SK-N-SH (cell line): Measurements from ENCODE around the gene IER3IP1. TPM values are rescaled to one million over a fixed set of nuclear protein-coding genes. Genes with fewer than 3 reads are reported as not detected.

Source experiments
- CTCF ChIA-PET: fragments of 300-600, 350-600 bp; formaldehyde crosslinking; extraction: SDS; loops from one replicate; lab custom pipeline; 2021; lab: Yijun Ruan, JAX
- POLR2A ChIA-PET: fragments of 350-600 bp; sonication (Branson Sonifier 250); formaldehyde crosslinking; extraction: SDS; loops from one replicate; lab custom pipeline; 2020; ENCODE audit warnings: antibody characterized with exemption, inconsistent platforms; lab: Yijun Ruan, JAX
- DNase-seq: peaks from one replicate; pipeline ENCODE4 v3.0.0; 2012
- H2AFZ ChIP-seq: fragments of 200-600 bp; sonication (generic); 2 replicates; pipeline ENCODE4 v1.8.1; 2016; ENCODE audit warnings: antibody characterized with exemption, mild to moderate bottlenecking, low read depth
- H3F3A ChIP-seq: fragments of 200-600 bp; sonication (generic); replicated peaks from 2 replicates; pipeline ENCODE3; 2016; ENCODE audit warnings: antibody characterized with exemption, mild to moderate bottlenecking; ENCODE audit not compliant: insufficient read depth
- H3K27ac ChIP-seq, 2 experiments: fragments of 200-500 bp in 1 of 2; fragments of 200-600 bp in 1 of 2; sonication (Bioruptor generic) in 1 of 2; sonication (generic), shearing (Covaris generic) in 1 of 2; 2 replicates each; pipeline versions ENCODE4 v1.5.1 to v1.6.1; 2014 to 2016; ENCODE audit warnings: low read depth in 2 of 2, inconsistent platforms in 1 of 2, low read length in 1 of 2, mild to moderate bottlenecking in 1 of 2, mixed read lengths in 1 of 2
- H3K27me3 ChIP-seq: fragments of 200-600 bp; sonication (generic), shearing (Covaris generic); 2 replicates; pipeline ENCODE4 v1.6.1; 2016; ENCODE audit warnings: mixed run types; ENCODE audit not compliant: insufficient read depth
- H3K36me3 ChIP-seq, 2 experiments: fragments of 200-500 bp in 1 of 2; fragments of 200-600 bp in 1 of 2; sonication (Bioruptor generic) in 1 of 2; sonication (generic) in 1 of 2; replicated peaks in 1 of 2; 2 replicates each; pipeline versions ENCODE3 to v1.5.1; 2014 to 2016; ENCODE audit warnings: low read length in 1 of 2, mild to moderate bottlenecking in 1 of 2; ENCODE audit not compliant: insufficient read depth in 2 of 2, control insufficient read depth in 1 of 2
- H3K4me1 ChIP-seq, 2 experiments: fragments of 200-500 bp in 1 of 2; fragments of 200-600 bp in 1 of 2; sonication (Bioruptor generic) in 1 of 2; sonication (generic), shearing (Covaris generic) in 1 of 2; 2 replicates each; pipeline versions ENCODE4 v1.5.1 to v1.6.1; 2014 to 2016; ENCODE audit warnings: low read depth in 1 of 2, low read length in 1 of 2, mixed run types in 1 of 2; ENCODE audit not compliant: insufficient read depth in 2 of 2, control insufficient read depth in 1 of 2
- H3K4me2 ChIP-seq: fragments of 200-600 bp; sonication (generic), shearing (Covaris generic); 2 replicates; pipeline ENCODE4 v1.6.1; 2017; ENCODE audit warnings: mixed run types
- H3K4me3 ChIP-seq, 2 experiments: fragments of 200-500 bp in 1 of 2; fragments of 200-600 bp in 1 of 2; sonication (Bioruptor generic) in 1 of 2; sonication (generic), shearing (Covaris generic) in 1 of 2; 2 replicates each; pipeline versions ENCODE4 v1.5.1 to v1.8.1; 2014 to 2016; ENCODE audit warnings: low read depth in 2 of 2, inconsistent platforms in 1 of 2, low read length in 1 of 2, mild to moderate bottlenecking in 1 of 2, mixed read lengths in 1 of 2, moderate library complexity in 1 of 2
- H3K79me2 ChIP-seq: fragments of 200-600 bp; sonication (generic); 2 replicates; pipeline ENCODE4 v1.8.1; 2017; ENCODE audit warnings: mild to moderate bottlenecking; ENCODE audit not compliant: insufficient read depth
- H3K9ac ChIP-seq: fragments of 200-600 bp; sonication (generic); 2 replicates; pipeline ENCODE4 v1.6.1; 2017; ENCODE audit warnings: mixed run types
- H3K9me2 ChIP-seq: fragments of 200-600 bp; sonication (generic); 2 replicates; pipeline ENCODE4 v1.6.1; 2017; ENCODE audit warnings: mixed run types
- H3K9me3 ChIP-seq: fragments of 200-600 bp; sonication (generic); 2 replicates; pipeline ENCODE4 v1.6.1; 2017; ENCODE audit warnings: mixed run types, mild to moderate bottlenecking, moderate library complexity
- H4K20me1 ChIP-seq: fragments of 200-600 bp; sonication (generic); 2 replicates; pipeline ENCODE4 v1.6.1; 2017; ENCODE audit warnings: mild to moderate bottlenecking, mixed run types; ENCODE audit not compliant: insufficient read depth
- CHD2 ChIP-seq: fragments of 150-350 bp; IDR thresholded peaks from 2 replicates; pipeline ENCODE4 v1.6.1; 2018; ENCODE audit warnings: low read length; ENCODE audit not compliant: partially characterized antibody
- ELF1 ChIP-seq: IDR thresholded peaks from 2 replicates; pipeline ENCODE4 v1.4.0; 2012
- EP300 ChIP-seq, 2 experiments: IDR thresholded peaks; 2 replicates each; pipeline versions ENCODE4 v1.4.0 to v1.6.1; 2012; ENCODE audit warnings: borderline replicate concordance in 1 of 2, low read depth in 1 of 2, low read length in 1 of 2
- FOSL2 ChIP-seq: IDR thresholded peaks from 2 replicates; pipeline ENCODE4 v1.4.0; 2012; ENCODE audit warnings: low read depth, mild to moderate bottlenecking, moderate library complexity, borderline replicate concordance
- FOXJ3 ChIP-seq: sonication (generic); formaldehyde crosslinking; IDR thresholded peaks from 2 replicates; pipeline ENCODE4 v1.5.1; 2020; ENCODE audit warnings: mild to moderate bottlenecking, missing genetic modification reagents
- JUND ChIP-seq: IDR thresholded peaks from 2 replicates; pipeline ENCODE4 v1.4.0; 2012
- MEF2A ChIP-seq: IDR thresholded peaks from 2 replicates; pipeline ENCODE4 v1.4.0; 2012; ENCODE audit warnings: low read depth, borderline replicate concordance
- MXI1 ChIP-seq: IDR thresholded peaks from 2 replicates; pipeline ENCODE4 v1.6.1; 2012; ENCODE audit warnings: mild to moderate bottlenecking, low read depth, low read length, improper control_type of control experiment
- RFX5 ChIP-seq: IDR thresholded peaks from 2 replicates; pipeline ENCODE4 v1.6.1; 2012; ENCODE audit warnings: mild to moderate bottlenecking, improper control_type of control experiment, low read length
- RXRA ChIP-seq: IDR thresholded peaks from 2 replicates; pipeline ENCODE4 v1.4.0; 2012; ENCODE audit warnings: low read depth, mild to moderate bottlenecking, borderline replicate concordance
- SIN3A ChIP-seq: IDR thresholded peaks from 2 replicates; pipeline ENCODE4 v1.6.1; 2012; ENCODE audit warnings: low read depth, mild to moderate bottlenecking, low read length, moderate library complexity, borderline replicate concordance
- SMC3 ChIP-seq: IDR thresholded peaks from 2 replicates; pipeline ENCODE4 v1.6.1; 2012; ENCODE audit warnings: low read depth, low read length, improper control_type of control experiment
- TAF1 ChIP-seq: IDR thresholded peaks from 2 replicates; pipeline ENCODE4 v1.6.1; 2012; ENCODE audit warnings: low read depth, mild to moderate bottlenecking, low read length, moderate library complexity, borderline replicate concordance
- TEAD4 ChIP-seq: IDR thresholded peaks from 2 replicates; pipeline ENCODE4 v1.4.0; 2012; ENCODE audit warnings: mild to moderate bottlenecking, borderline replicate concordance; ENCODE audit not compliant: insufficient read depth
- YY1 ChIP-seq: IDR thresholded peaks from 2 replicates; pipeline ENCODE4 v1.4.0; 2012; ENCODE audit warnings: low read depth, mild to moderate bottlenecking
- WGBS: methylation state at CpG from one replicate; pipeline ENCODE4 v1.1.6; 2017; ENCODE audit warnings: low lambda C conversion rate; 5-methylcytosine and 5-hydroxymethylcytosine counted together
- polyA plus RNA-seq, 3 experiments: library from polyadenylated mRNA; depleted of rRNA; stranded (reverse); fragments of >200 nt; gene quantifications; 2 replicates each; pipeline ENCODE4 v1.2.3, GENCODE V29; 2012
- TF ChIP-seq, protein P1 (sequence below): IDR thresholded peaks from 2 replicates; pipeline ENCODE4 v1.4.0; 2012; ENCODE audit warnings: low read depth
- TF ChIP-seq, protein P2 (sequence below): IDR thresholded peaks from 2 replicates; pipeline ENCODE4 v1.4.0; 2012; ENCODE audit warnings: low read depth, borderline replicate concordance
- TF ChIP-seq, protein P3 (sequence below): fragments of 150-350 bp; IDR thresholded peaks from 2 replicates; pipeline ENCODE4 v1.6.1; 2017; ENCODE audit warnings: antibody characterized with exemption, low read length, low read depth, borderline replicate concordance
- TF ChIP-seq, protein P4 (sequence below): IDR thresholded peaks from 2 replicates; pipeline ENCODE4 v1.4.0; 2012; ENCODE audit warnings: low read depth, borderline replicate concordance
- TF ChIP-seq, protein P5 (sequence below): IDR thresholded peaks from 2 replicates; pipeline ENCODE4 v1.6.1; 2012; ENCODE audit warnings: mild to moderate bottlenecking, low read depth, low read length, moderate library complexity

The IER3IP1 gene
- polyA plus RNA-seq, 1 of the 3 experiments (the other 2 are of a cell fraction), result 13.7 TPM

GRCh38 chr18:47141289-47141688, 34.9 kb downstream of the IER3IP1 start:
- POLR2A ChIA-PET, result no interaction called here
- peaks cover 5% of the 10 kb centered on the region for H4K20me1 ChIP-seq
- H3K27ac ChIP-seq, result no peak overlapping the region
- H3K27me3 ChIP-seq, result no peaks in the 10 kb centered on the region
- DNase-seq, result no peak
- TF ChIP-seq, protein P1, sequence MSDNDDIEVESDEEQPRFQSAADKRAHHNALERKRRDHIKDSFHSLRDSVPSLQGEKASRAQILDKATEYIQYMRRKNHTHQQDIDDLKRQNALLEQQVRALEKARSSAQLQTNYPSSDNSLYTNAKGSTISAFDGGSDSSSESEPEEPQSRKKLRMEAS, result no peak
- TF ChIP-seq RXRA, result no peak
- TF ChIP-seq YY1, result no peak
- TF ChIP-seq EP300 (IDR thresholded peaks at IDR 0.05; ENCODE audit: borderline replicate concordance in 1 of 2, low read depth in 1 of 2, low read length in 1 of 2), result no peak
- TF ChIP-seq, protein P2, sequence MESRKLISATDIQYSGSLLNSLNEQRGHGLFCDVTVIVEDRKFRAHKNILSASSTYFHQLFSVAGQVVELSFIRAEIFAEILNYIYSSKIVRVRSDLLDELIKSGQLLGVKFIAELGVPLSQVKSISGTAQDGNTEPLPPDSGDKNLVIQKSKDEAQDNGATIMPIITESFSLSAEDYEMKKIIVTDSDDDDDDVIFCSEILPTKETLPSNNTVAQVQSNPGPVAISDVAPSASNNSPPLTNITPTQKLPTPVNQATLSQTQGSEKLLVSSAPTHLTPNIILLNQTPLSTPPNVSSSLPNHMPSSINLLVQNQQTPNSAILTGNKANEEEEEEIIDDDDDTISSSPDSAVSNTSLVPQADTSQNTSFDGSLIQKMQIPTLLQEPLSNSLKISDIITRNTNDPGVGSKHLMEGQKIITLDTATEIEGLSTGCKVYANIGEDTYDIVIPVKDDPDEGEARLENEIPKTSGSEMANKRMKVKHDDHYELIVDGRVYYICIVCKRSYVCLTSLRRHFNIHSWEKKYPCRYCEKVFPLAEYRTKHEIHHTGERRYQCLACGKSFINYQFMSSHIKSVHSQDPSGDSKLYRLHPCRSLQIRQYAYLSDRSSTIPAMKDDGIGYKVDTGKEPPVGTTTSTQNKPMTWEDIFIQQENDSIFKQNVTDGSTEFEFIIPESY, result no peak
- no peak for TF ChIP-seq TEAD4
- no peak for TF ChIP-seq SMC3
- TF ChIP-seq, protein P3, sequence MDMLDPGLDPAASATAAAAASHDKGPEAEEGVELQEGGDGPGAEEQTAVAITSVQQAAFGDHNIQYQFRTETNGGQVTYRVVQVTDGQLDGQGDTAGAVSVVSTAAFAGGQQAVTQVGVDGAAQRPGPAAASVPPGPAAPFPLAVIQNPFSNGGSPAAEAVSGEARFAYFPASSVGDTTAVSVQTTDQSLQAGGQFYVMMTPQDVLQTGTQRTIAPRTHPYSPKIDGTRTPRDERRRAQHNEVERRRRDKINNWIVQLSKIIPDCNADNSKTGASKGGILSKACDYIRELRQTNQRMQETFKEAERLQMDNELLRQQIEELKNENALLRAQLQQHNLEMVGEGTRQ, result no peak
- TF ChIP-seq, protein P4, sequence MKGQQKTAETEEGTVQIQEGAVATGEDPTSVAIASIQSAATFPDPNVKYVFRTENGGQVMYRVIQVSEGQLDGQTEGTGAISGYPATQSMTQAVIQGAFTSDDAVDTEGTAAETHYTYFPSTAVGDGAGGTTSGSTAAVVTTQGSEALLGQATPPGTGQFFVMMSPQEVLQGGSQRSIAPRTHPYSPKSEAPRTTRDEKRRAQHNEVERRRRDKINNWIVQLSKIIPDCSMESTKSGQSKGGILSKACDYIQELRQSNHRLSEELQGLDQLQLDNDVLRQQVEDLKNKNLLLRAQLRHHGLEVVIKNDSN, result no peak
- TF ChIP-seq TAF1, result no peak
- no peak for TF ChIP-seq MEF2A
- no peak for TF ChIP-seq MXI1
- TF ChIP-seq CHD2, result no peak
- no peaks in the 10 kb centered on the region for H3K9me3 ChIP-seq
- peaks cover 8 to 22% of the 10 kb centered on the region in 2 experiments for H3K36me3 ChIP-seq
- peaks cover 5% of the 10 kb centered on the region for H3F3A ChIP-seq
- no peak overlapping the region for H2AFZ ChIP-seq
- H3K9me2 ChIP-seq, result no peaks in the 10 kb centered on the region
- no peak overlapping the region for H3K9ac ChIP-seq
- peaks cover 83% of the 10 kb centered on the region for H3K79me2 ChIP-seq
- no peak overlapping the region for H3K4me2 ChIP-seq
- CTCF ChIA-PET, result interaction anchor here (1.7 kb wide), 1 partner anchor 42 kb away, joined by 7 read pairs; no protein-coding TSS in a partner anchor
- no peak overlapping the region for H3K4me3 ChIP-seq
- no peaks in the 10 kb centered on the region for H3K4me1 ChIP-seq

DNA sequence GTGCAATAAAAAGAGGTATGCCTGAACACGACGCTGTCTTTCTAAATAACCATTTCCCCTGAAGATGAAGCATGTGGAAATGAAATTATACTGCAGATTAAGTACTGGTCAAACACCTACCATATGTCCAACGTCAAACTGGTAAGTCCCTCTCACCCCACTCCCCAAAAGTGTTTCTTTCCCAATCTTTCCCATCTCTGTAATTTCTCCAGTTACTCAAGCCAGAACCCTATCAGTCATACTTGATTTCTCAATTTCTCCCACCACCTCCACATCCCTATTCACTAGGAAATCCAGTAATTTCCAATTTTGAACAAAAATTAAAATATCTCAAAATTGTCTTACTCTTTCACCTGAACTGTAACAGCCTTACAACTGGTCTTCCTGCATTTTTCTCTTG, 55.0 kb downstream of the IER3IP1 start:
- Histone ChIP-seq H3K4me3 (no peak overlapping the region), H3K4me1 (no peaks in the 10 kb centered on the region), H3K9me3 (no peaks in the 10 kb centered on the region), H4K20me1 (no peaks in the 10 kb centered on the region), H3K36me3 (peaks cover 20 to 36% of the 10 kb centered on the region in 2 experiments), H3K27me3 (no peaks in the 10 kb centered on the region), H3K4me2 (no peak overlapping the region), H3F3A (no peaks in the 10 kb centered on the region), H3K9me2 (no peaks in the 10 kb centered on the region), H3K79me2 (no peaks in the 10 kb centered on the region), H3K27ac (no peak overlapping the region), H2AFZ (no peak overlapping the region), H3K9ac (no peak overlapping the region)
- no peak for DNase-seq
- ChIA-PET POLR2A (interaction anchor here (1.1 kb wide), 1 partner anchor 29 kb away, joined by 3 read pairs; no protein-coding TSS in a partner anchor), CTCF (interaction anchor here (1.3 to 1.6 kb wide), 2 partner anchors 11 to 83 kb away, joined by 4 to 5 read pairs; no protein-coding TSS in a partner anchor)
- WGBS, result 97% methylated on average over 3 of the region's 3 CpGs
- TF ChIP-seq, protein P1, result no peak
- TF ChIP-seq JUND (no peak), RFX5 (no peak), FOXJ3 (no peak), FOSL2 (no peak), MXI1 (no peak), SIN3A (no peak), ELF1 (no peak)
- TF ChIP-seq, protein P5, sequence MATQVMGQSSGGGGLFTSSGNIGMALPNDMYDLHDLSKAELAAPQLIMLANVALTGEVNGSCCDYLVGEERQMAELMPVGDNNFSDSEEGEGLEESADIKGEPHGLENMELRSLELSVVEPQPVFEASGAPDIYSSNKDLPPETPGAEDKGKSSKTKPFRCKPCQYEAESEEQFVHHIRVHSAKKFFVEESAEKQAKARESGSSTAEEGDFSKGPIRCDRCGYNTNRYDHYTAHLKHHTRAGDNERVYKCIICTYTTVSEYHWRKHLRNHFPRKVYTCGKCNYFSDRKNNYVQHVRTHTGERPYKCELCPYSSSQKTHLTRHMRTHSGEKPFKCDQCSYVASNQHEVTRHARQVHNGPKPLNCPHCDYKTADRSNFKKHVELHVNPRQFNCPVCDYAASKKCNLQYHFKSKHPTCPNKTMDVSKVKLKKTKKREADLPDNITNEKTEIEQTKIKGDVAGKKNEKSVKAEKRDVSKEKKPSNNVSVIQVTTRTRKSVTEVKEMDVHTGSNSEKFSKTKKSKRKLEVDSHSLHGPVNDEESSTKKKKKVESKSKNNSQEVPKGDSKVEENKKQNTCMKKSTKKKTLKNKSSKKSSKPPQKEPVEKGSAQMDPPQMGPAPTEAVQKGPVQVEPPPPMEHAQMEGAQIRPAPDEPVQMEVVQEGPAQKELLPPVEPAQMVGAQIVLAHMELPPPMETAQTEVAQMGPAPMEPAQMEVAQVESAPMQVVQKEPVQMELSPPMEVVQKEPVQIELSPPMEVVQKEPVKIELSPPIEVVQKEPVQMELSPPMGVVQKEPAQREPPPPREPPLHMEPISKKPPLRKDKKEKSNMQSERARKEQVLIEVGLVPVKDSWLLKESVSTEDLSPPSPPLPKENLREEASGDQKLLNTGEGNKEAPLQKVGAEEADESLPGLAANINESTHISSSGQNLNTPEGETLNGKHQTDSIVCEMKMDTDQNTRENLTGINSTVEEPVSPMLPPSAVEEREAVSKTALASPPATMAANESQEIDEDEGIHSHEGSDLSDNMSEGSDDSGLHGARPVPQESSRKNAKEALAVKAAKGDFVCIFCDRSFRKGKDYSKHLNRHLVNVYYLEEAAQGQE, result no peak
